HG02885 (cell line): ENCODE measurements around the gene SEC22B.
A peak's percentile ranks its signal among the peaks of the same experiment; 100 is the strongest.
"Not testable (repeated sequence)": the region's sequence is repeated elsewhere in the genome, so short reads cannot be mapped to it uniquely, and the experiment has no call there.

Experiments
- ATAC-seq: cut with Tn5 transposase; IDR thresholded peaks from one replicate; pipeline ENCODE4 v1.9.1; 2021; ENCODE audit warnings: mild to moderate bottlenecking; ENCODE audit not compliant: unreplicated experiment, poor library complexity

The SEC22B gene

GRCh38 chr1:120149420-120150059 lies 26.8 kb downstream of the SEC22B start:
- not testable (repeated sequence) for ATAC-seq

- ATAC-seq: not testable (repeated sequence)
Measured at GRCh38 chr1:120145806-120146205, 30.5 kb downstream of the SEC22B start.

GRCh38 chr1:120144626-120145025 lies 31.7 kb downstream of the SEC22B start:
- ATAC-seq: not testable (repeated sequence)

GRCh38 chr1:120144169-120144568 lies 32.2 kb downstream of the SEC22B start:
- ATAC-seq: not testable (repeated sequence)

- ATAC-seq: not testable (repeated sequence)
Measured at GRCh38 chr1:120143334-120143733, 33.0 kb downstream of the SEC22B start.

GRCh38 chr1:120142512-120143263 lies 33.6 kb downstream of the SEC22B start:
- peak; percentile 99 for ATAC-seq

- not testable (repeated sequence) for ATAC-seq
Measured at GRCh38 chr1:120141865-120142264, 34.5 kb downstream of the SEC22B start.

DNA sequence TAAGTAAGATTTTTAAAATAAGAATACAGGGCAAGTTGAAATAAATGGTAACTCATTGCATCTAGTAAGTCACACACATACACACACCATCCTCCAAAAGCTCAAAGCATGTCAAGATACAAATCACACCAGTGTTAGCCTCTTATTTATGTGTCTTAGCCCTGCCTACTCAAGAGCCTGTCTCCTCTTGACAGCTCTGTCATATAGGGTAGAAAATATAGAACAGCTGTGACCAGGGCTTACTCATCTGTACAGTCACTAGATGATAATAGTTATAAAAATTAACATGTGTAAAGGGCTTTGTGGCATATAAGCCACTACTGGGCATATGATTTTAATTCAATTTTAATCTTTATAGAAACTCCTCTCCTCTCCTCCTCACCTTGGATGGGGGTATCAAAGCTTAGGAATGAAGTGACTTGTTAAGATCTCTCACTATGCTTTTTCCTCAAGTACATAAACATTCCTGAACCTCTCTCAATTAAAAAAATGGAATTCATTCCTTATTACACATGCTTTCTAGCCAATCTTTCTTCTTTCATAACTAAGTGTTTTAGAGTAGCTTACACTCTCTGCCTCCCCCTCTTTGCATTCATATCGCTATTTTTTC lies 35.6 kb downstream of the SEC22B start:
- ATAC-seq: not testable (repeated sequence)

- not testable (repeated sequence) for ATAC-seq
Measured at GRCh38 chr1:120136086-120136485, 40.2 kb downstream of the SEC22B start.

GRCh38 chr1:120133928-120134325 lies 42.4 kb downstream of the SEC22B start:
- not testable (repeated sequence) for ATAC-seq

- no peak for ATAC-seq
Measured at GRCh38 chr1:120133228-120133927, 42.9 kb downstream of the SEC22B start.

- not testable (repeated sequence) for ATAC-seq
Measured at GRCh38 chr1:120132406-120132763, 43.9 kb downstream of the SEC22B start.

DNA sequence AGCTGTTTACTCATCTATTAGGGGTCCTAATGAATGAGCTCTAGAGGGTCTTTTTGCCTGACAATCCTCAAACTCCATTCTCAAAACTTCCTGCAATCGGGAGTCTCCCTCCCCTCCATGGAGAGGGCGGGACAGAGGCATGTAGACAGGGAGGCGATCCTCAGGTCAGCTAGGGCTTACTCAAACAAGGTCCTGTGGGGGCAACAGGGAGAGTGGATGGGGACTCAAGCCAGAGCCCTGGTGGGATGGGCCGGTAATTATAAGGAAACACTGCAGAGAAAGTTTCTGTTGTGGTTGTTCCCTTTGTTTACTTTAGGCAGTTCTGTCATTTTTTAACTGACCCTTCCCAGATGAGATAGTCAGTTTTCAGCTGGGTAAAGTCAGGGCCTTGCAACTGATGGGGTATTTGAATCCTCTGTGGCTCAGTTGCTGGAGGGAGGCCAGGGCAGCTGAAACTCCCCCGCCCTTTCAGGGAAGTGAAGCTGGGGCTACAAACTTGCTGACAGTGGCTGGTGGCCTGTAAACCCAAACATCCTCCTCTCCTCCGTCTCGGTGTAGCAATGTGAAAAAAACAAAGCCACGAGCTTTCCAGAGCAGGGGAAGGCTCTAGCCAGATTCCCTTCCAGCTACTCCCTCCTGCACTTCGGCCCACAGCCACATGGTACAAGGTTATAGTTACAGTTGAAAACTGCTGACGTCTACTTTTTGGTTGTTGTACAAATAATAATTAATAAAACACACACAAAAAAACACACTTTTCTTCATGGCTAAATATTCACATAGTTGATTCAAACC lies 44.5 kb downstream of the SEC22B start:
- ATAC-seq: peak; percentile 96

DNA sequence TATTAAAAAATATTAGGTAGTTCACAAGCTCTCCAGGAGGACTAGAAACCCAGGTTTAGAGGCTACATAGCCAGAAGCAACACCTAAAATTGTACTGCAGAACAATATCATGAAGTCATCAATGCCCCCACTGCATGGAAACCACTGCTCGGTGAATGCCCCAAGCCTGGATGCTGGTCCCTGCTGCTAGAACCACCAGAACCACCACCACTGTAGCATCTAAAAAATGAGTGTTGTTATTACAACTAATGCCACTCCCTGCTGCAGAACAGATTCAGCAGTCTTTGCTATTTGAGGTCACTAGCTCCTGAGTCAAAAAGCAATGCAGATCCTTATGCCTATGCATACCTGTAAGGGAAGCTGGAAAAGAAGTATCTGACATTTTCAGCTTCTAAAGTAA lies 48.4 kb downstream of the SEC22B start:
- not testable (repeated sequence) for ATAC-seq

DNA sequence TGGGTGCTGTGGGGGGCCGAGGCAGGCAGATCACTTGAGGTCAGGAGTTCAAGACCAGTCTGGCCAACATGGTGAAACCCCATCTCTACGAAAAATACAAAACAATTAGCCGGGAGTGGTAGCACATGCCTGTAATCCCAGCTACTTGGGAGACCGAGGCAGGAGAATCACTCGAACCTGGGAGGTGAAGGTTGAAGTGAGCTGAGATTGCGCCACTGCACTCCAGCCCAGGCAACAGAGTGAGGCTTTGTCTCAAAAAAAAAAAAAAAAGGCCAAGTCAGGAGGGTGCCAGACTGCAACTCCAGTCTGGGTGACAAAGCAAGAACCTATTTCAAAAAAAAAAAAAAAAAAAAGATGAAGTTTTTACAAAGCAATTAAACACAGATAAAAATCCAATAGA lies 50.1 kb downstream of the SEC22B start:
- ATAC-seq: not testable (repeated sequence)

- not testable (repeated sequence) for ATAC-seq
Measured at GRCh38 chr1:120124628-120125027, 51.7 kb downstream of the SEC22B start.

DNA sequence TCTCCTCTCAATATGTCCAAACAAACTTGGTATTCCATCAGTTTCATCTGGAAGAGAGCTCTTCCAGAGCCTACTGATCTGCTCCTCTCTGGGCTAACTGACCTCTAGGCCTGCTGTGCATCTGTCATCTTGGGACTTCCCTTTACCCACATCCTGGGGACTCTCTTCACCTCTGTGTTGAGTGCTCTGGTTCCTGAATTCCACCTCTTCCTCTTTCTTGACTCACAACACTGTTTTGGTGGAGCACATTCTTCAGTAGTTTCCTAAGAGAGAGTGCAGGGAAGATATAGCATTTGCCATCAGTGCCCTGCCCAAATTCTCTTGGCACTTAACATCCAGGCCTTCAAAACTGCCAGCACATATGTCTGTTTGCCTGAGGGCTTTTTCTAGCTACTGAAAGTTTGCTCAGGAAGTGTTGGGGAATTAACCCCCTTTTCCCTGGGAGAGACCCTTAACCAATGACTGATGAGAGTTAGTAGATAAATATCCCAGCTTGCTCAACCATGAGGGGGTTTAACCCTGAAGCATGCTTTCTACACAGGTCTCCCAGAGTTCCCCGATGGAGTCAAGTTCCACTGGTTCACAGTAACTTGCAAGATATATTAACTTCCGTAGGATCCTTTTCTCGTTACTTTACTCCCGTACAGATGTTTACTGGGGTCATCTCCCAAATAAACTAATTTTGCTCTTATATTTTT lies 52.4 kb downstream of the SEC22B start:
- ATAC-seq: peak; percentile 51

- ATAC-seq: peak; percentile 84
Measured at GRCh38 chr1:120122262-120122893, 53.9 kb downstream of the SEC22B start.

DNA sequence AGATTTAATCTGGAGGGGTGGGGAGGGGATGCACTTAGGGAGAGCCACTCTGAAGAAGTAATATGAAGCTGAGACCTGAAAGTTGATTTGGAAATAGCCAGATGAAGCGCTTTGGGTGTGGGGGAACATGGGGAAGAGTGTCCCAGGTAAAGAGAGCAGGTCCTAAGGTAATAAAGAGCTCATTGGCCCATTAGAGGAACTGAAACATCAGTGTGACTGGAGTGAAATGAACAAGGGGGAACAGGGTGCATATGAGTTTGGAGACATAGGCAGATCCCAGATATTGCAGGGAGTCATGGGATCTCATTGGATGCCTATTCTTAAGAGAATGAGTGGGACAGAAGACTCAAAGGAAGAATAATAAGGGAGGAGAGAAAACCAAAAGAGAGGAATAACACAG lies 54.5 kb downstream of the SEC22B start:
- ATAC-seq: not testable (repeated sequence)
